ENCODE data around the gene SERPINB3.

DNA sequence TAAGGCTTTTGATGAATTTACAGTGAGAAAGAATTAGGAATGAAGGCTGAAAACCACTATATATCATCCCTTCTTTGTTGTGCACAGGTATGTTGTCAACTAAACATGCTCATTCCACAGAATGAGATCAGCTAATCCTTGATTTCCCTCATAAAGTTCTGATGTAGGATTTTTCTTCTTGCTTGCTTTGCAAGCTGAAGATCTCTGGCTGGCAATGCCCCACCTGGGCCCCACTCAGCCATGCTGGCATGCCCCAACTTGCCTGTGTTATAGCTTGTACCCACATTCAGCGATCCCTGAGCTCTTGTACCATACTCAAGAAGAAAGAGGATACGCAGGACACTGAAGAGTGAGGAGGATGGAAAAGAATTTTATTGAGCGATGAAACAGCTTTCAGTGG, 23.0 kb upstream of the SERPINB3 start:
- TF ChIP-seq, protein P1, sequence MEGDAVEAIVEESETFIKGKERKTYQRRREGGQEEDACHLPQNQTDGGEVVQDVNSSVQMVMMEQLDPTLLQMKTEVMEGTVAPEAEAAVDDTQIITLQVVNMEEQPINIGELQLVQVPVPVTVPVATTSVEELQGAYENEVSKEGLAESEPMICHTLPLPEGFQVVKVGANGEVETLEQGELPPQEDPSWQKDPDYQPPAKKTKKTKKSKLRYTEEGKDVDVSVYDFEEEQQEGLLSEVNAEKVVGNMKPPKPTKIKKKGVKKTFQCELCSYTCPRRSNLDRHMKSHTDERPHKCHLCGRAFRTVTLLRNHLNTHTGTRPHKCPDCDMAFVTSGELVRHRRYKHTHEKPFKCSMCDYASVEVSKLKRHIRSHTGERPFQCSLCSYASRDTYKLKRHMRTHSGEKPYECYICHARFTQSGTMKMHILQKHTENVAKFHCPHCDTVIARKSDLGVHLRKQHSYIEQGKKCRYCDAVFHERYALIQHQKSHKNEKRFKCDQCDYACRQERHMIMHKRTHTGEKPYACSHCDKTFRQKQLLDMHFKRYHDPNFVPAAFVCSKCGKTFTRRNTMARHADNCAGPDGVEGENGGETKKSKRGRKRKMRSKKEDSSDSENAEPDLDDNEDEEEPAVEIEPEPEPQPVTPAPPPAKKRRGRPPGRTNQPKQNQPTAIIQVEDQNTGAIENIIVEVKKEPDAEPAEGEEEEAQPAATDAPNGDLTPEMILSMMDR (IDR thresholded peaks at IDR 0.05): no peak
- no peak for TF ChIP-seq POLR2A (IDR thresholded peaks at IDR 0.05)
- TF ChIP-seq POLR2AphosphoS5 (IDR thresholded peaks at IDR 0.05; ENCODE audit: insufficient read depth in 1 of 2, low read depth in 1 of 2): peak in 1 of 2 donors; percentile 69

All from vagina (tissue), 2 donors.